ENCODE measurements around the gene WNT7B. TPM values are rescaled to one million over a fixed set of nuclear protein-coding genes. Genes with fewer than 3 reads are reported as not detected.

Gene WNT7B
- total and polyA plus RNA-seq, 2 of the 8 experiments (the other 6 are each of a cell fraction or from before 2014, with no cell fraction given) = 0.14 to 0.24 TPM

DNA sequence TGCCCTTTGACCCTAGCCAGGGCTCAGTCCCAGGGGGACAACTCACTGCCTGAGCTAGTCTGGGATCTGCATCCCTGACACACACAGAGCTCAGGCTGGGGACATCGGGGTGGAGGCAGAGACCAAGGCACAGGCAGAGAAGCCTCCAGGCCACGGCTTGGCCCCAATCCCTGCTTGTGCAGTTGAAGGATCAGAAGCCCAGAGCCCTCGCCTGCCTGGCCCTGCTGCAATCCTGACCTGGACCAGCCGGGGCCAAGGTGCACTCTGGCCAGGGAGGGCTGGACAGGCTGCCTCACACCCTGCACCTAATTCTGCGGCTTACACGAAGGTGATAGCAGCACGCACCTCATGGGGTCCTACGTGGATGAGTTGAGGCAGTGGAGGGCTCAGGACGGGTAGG, 34.6 kb downstream of the WNT7B start:
- CTCF ChIA-PET (ENCODE audit: partially characterized antibody) = interaction anchor here (0.7 to 2.2 kb wide), 5 partner anchors 9 to 21 kb away, joined by 3 to 6 read pairs (median 5); no protein-coding TSS in a partner anchor
- H2BK120ac ChIP-seq (replicated peaks; ENCODE audit: low read depth, low read length) = no peak overlapping the region
- WGBS, 2 experiments (ENCODE audit: extremely low coverage in 1 of 2, insufficient coverage in 1 of 2, insufficient read length in 1 of 2, insufficient replicate concordance in 2 of 2, low coverage in 1 of 2, low lambda C conversion rate in 2 of 2, missing lambda C conversion rate in 1 of 2) = 73% methylated on average over 9 of the region's 9 CpGs; no CpG with 5 or more reads in 1 of the 2 experiments
- no peak overlapping the region for H3K18ac ChIP-seq (ENCODE audit: extremely low read depth, low read length)
- H3K4me1 ChIP-seq (replicated peaks in 1 of 4; ENCODE audit: control insufficient read depth in 3 of 4, insufficient read depth in 4 of 4, low read length in 3 of 4) = no peaks in the 10 kb centered on the region
- no peaks in the 10 kb centered on the region; the same call in 1 of the 2 replicates for H3K23me2 ChIP-seq (ENCODE audit: low read depth, low read length)
- no peak overlapping the region for H4K5ac ChIP-seq (ENCODE audit: insufficient read length, low read depth, low read length)
- H3K14ac ChIP-seq (ENCODE audit: insufficient read length) = no peak overlapping the region
- H3K36me3 ChIP-seq (ENCODE audit: control insufficient read depth in 2 of 4, insufficient read depth in 4 of 4, low read length in 3 of 4) = no peaks in the 10 kb centered on the region
- H3K23ac ChIP-seq (ENCODE audit: insufficient read length) = no peak overlapping the region
- H3K27ac ChIP-seq (ENCODE audit: low read depth, low read length) = no peak overlapping the region
- H3K4me2 ChIP-seq (ENCODE audit: insufficient read depth in 1 of 2, low read depth in 2 of 2, low read length in 2 of 2) = no peak overlapping the region
- H3K79me2 ChIP-seq (ENCODE audit: control insufficient read depth in 1 of 2, insufficient read depth in 2 of 2, low read length in 2 of 2) = no peaks in the 10 kb centered on the region
- peaks cover 0 to 4% of the 10 kb centered on the region in 2 experiments for H4K20me1 ChIP-seq (replicated peaks in 1 of 2; ENCODE audit: control insufficient read depth in 1 of 2, insufficient read depth in 2 of 2, low read length in 2 of 2)
- H3K4ac ChIP-seq (replicated peaks; ENCODE audit: insufficient read length, low read depth, low read length) = no peak overlapping the region
- H4K91ac ChIP-seq (replicated peaks; ENCODE audit: insufficient read length, low read length) = no peak overlapping the region
- no peak overlapping the region for H3K56ac ChIP-seq (replicated peaks; ENCODE audit: insufficient read length, low read depth, low read length)
- no peak overlapping the region for H3K9ac ChIP-seq (replicated peaks in 1 of 4; ENCODE audit: extremely low read depth in 1 of 4, low read depth in 3 of 4, low read length in 3 of 4)
- H4K8ac ChIP-seq (ENCODE audit: extremely low read depth, insufficient read depth, low read length) = peak overlapping the region; percentile 14; the same call in 1 of the 2 replicates
- no peak overlapping the region for H2AK5ac ChIP-seq (ENCODE audit: low read depth, low read length)
- H2BK5ac ChIP-seq (ENCODE audit: low read depth, low read length) = peak overlapping the region; percentile 55; the same call in 1 of the 2 replicates
- H2BK15ac ChIP-seq (ENCODE audit: low read length) = no peak overlapping the region
- H3K4me3 ChIP-seq (ENCODE audit: extremely low read depth in 1 of 4, insufficient read depth in 2 of 4, low read depth in 3 of 4, low read length in 4 of 4) = no peak overlapping the region
- TF ChIP-seq NANOG (IDR thresholded peaks at IDR 0.05; ENCODE audit: insufficient read depth, low read depth, low read length, poor library complexity, severe bottlenecking) (no peak), SUZ12 (IDR thresholded peaks at IDR 0.05; ENCODE audit: low read length) (no peak), HDAC6 (IDR thresholded peaks at IDR 0.05; ENCODE audit: low read depth, low read length) (no peak), JUN (IDR thresholded peaks at IDR 0.05; ENCODE audit: low read depth, low read length) (no peak), RXRA (IDR thresholded peaks at IDR 0.05; ENCODE audit: insufficient read depth, low read depth, low read length) (no peak), EZH2 (IDR thresholded peaks at IDR 0.05; ENCODE audit: low read depth, low read length, severe bottlenecking) (no peak), BRCA1 (IDR thresholded peaks at IDR 0.05; ENCODE audit: low read depth, low read length) (no peak), POLR2A (IDR thresholded peaks at IDR 0.05; ENCODE audit: control extremely low read depth in 1 of 2, low read depth in 2 of 2, low read length in 2 of 2) (no peak), SIRT6 (IDR thresholded peaks at IDR 0.05; ENCODE audit: low read length) (no peak), POLR2AphosphoS5 (IDR thresholded peaks at IDR 0.05; ENCODE audit: low read depth, low read length) (no peak), ASH2L (IDR thresholded peaks at IDR 0.05; ENCODE audit: low read length) (no peak)
- TF ChIP-seq, protein P1, sequence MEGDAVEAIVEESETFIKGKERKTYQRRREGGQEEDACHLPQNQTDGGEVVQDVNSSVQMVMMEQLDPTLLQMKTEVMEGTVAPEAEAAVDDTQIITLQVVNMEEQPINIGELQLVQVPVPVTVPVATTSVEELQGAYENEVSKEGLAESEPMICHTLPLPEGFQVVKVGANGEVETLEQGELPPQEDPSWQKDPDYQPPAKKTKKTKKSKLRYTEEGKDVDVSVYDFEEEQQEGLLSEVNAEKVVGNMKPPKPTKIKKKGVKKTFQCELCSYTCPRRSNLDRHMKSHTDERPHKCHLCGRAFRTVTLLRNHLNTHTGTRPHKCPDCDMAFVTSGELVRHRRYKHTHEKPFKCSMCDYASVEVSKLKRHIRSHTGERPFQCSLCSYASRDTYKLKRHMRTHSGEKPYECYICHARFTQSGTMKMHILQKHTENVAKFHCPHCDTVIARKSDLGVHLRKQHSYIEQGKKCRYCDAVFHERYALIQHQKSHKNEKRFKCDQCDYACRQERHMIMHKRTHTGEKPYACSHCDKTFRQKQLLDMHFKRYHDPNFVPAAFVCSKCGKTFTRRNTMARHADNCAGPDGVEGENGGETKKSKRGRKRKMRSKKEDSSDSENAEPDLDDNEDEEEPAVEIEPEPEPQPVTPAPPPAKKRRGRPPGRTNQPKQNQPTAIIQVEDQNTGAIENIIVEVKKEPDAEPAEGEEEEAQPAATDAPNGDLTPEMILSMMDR (IDR thresholded peaks at IDR 0.05; ENCODE audit: control extremely low read depth in 1 of 3, insufficient read depth in 1 of 3, low read depth in 1 of 3, low read length in 3 of 3) = no peak
- no peaks in the 10 kb centered on the region; a peak in 1 of 7 replicates for H3K27me3 ChIP-seq (replicated peaks in 1 of 4; ENCODE audit: control insufficient read depth in 3 of 4, extremely low read depth in 1 of 4, insufficient read depth in 3 of 4, low read length in 3 of 4)
- 0 out of 2 replicates have a peak overlapping the region, but pooled peaks have one; percentile 39 for H2BK12ac ChIP-seq (ENCODE audit: low read depth, low read length)
- H3K9me3 ChIP-seq (ENCODE audit: insufficient read depth in 2 of 2, low read depth in 1 of 2, low read length in 1 of 2) = no peaks in the 10 kb centered on the region
- DNase-seq (ENCODE audit: low read depth in 1 of 2, low spot score in 2 of 2) = no peak
- no peaks in the 10 kb centered on the region for H3K79me1 ChIP-seq (ENCODE audit: low read depth, low read length)
- no peak overlapping the region for H2BK20ac ChIP-seq (ENCODE audit: low read length)
- POLR2A ChIA-PET (ENCODE audit: partially characterized antibody) = no interaction called here
- FAIRE-seq = no peak
- H2AFZ ChIP-seq (ENCODE audit: low read length) = no peak overlapping the region
